Liver (tissue), 9 donors: Measurements from ENCODE around the gene ECM1. TPM values are rescaled to one million over a fixed set of nuclear protein-coding genes. Genes with fewer than 3 reads are reported as not detected.

ENCODE experiments used
- DNase-seq: peaks from one replicate; pipeline ENCODE4 v3.0.0-alpha.2; 2017; ENCODE audit warnings: low spot score
- H3K27ac ChIP-seq, 2 donors: one replicate each; pipeline ENCODE4 v1.7.0; 2013; ENCODE audit warnings: inconsistent platforms in 2 of 2, low read length in 2 of 2, control low read depth in 1 of 2, low read depth in 1 of 2, mild to moderate bottlenecking in 1 of 2
- H3K27me3 ChIP-seq, 4 donors: one replicate each; pipeline versions ENCODE4 v1.6.1 to v1.7.0; 2013; ENCODE audit warnings: low read length in 3 of 4, inconsistent platforms in 1 of 4, mild to moderate bottlenecking in 1 of 4, moderate library complexity in 1 of 4; ENCODE audit not compliant: control insufficient read depth in 4 of 4, insufficient read depth in 4 of 4
- H3K36me3 ChIP-seq, 4 donors: one replicate each; pipeline versions ENCODE4 v1.6.1 to v1.7.0; 2013; ENCODE audit warnings: low read length in 3 of 4, mild to moderate bottlenecking in 3 of 4, low read depth in 1 of 4, moderate library complexity in 1 of 4; ENCODE audit not compliant: control insufficient read depth in 4 of 4, insufficient read depth in 3 of 4
- H3K4me1 ChIP-seq, 4 donors: one replicate each; pipeline versions ENCODE4 v1.6.1 to v1.7.0; 2013; ENCODE audit warnings: low read length in 3 of 4, mild to moderate bottlenecking in 3 of 4, moderate library complexity in 1 of 4; ENCODE audit not compliant: control insufficient read depth in 4 of 4, insufficient read depth in 4 of 4
- H3K4me3 ChIP-seq, 3 donors: one replicate each; pipeline versions ENCODE4 v1.6.1 to v1.7.0; 2013; ENCODE audit warnings: low read length in 3 of 3, control low read depth in 1 of 3, low read depth in 1 of 3, mild to moderate bottlenecking in 1 of 3
- H3K9ac ChIP-seq, 2 donors: one replicate each; pipeline ENCODE4 v1.7.0; 2013; ENCODE audit warnings: low read length in 2 of 2, mild to moderate bottlenecking in 2 of 2, moderate library complexity in 2 of 2, control low read depth in 1 of 2, low read depth in 1 of 2
- H3K9me3 ChIP-seq, 4 donors: one replicate each; pipeline versions ENCODE4 v1.6.1 to v1.7.0; 2013; ENCODE audit warnings: low read length in 3 of 4; ENCODE audit not compliant: control insufficient read depth in 4 of 4
- ATF3 ChIP-seq: IDR thresholded peaks from 2 replicates; pipeline ENCODE4 v1.6.1; 2016; ENCODE audit warnings: antibody characterized with exemption
- CTCF ChIP-seq: fragments of 150-350 bp; IDR thresholded peaks from 2 replicates; pipeline ENCODE4 v1.5.1; 2017; ENCODE audit warnings: improper control_type of control experiment, low read depth, low read length; ENCODE audit not compliant: missing input control
- EGR1 ChIP-seq, 2 donors: IDR thresholded peaks; 2 replicates each; pipeline ENCODE4 v1.6.1; 2016 to 2018; ENCODE audit warnings: antibody characterized with exemption in 2 of 2, low read depth in 2 of 2
- FOXA1 ChIP-seq: IDR thresholded peaks from 2 replicates; pipeline ENCODE4 v1.6.1; 2016; ENCODE audit warnings: antibody characterized with exemption
- FOXA2 ChIP-seq: IDR thresholded peaks from 2 replicates; pipeline ENCODE4 v1.6.1; 2016; ENCODE audit warnings: antibody characterized with exemption
- GABPA ChIP-seq, 2 donors: IDR thresholded peaks in 1 of 2; conservative IDR thresholded peaks in 1 of 2; 2 replicates each; pipeline ENCODE4 v1.6.1; 2016; ENCODE audit warnings: antibody characterized with exemption in 2 of 2, mild to moderate bottlenecking in 1 of 2, moderate library complexity in 1 of 2
- HNF4A ChIP-seq, 2 donors: conservative IDR thresholded peaks; 2 replicates each; pipeline ENCODE4 v1.6.1; 2016; ENCODE audit warnings: antibody characterized with exemption in 2 of 2, mild to moderate bottlenecking in 2 of 2
- HNF4G ChIP-seq: IDR thresholded peaks from 2 replicates; pipeline ENCODE4 v1.6.1; 2016; ENCODE audit warnings: antibody characterized with exemption
- JUND ChIP-seq, 2 donors: IDR thresholded peaks; 2 replicates each; pipeline ENCODE4 v1.6.1; 2016; ENCODE audit warnings: antibody characterized with exemption in 2 of 2
- MAX ChIP-seq: IDR thresholded peaks from 2 replicates; pipeline ENCODE4 v1.6.1; 2016; ENCODE audit warnings: antibody characterized with exemption
- NR2F2 ChIP-seq: IDR thresholded peaks from 2 replicates; pipeline ENCODE4 v1.6.1; 2016; ENCODE audit warnings: antibody characterized with exemption
- RAD21 ChIP-seq, 2 donors: IDR thresholded peaks; 2 replicates each; pipeline ENCODE4 v1.6.1; 2016; ENCODE audit warnings: antibody characterized with exemption in 2 of 2, mild to moderate bottlenecking in 2 of 2
- REST ChIP-seq: IDR thresholded peaks from 2 replicates; pipeline ENCODE4 v1.6.1; 2016; ENCODE audit warnings: antibody characterized with exemption, mild to moderate bottlenecking
- RXRA ChIP-seq, 2 donors: IDR thresholded peaks; 2 replicates each; pipeline ENCODE4 v1.6.1; 2017 to 2018; ENCODE audit warnings: antibody characterized with exemption in 2 of 2, mild to moderate bottlenecking in 1 of 2
- SP1 ChIP-seq: IDR thresholded peaks from 2 replicates; pipeline ENCODE4 v1.6.1; 2018; ENCODE audit warnings: antibody characterized with exemption, mild to moderate bottlenecking
- TAF1 ChIP-seq: conservative IDR thresholded peaks from 2 replicates; pipeline ENCODE4 v1.6.1; 2016; ENCODE audit warnings: antibody characterized with exemption, mild to moderate bottlenecking
- YY1 ChIP-seq: IDR thresholded peaks from 2 replicates; pipeline ENCODE4 v1.6.1; 2016; ENCODE audit warnings: antibody characterized with exemption, mild to moderate bottlenecking
- ZBTB33 ChIP-seq: IDR thresholded peaks from 2 replicates; pipeline ENCODE4 v1.6.1; 2016; ENCODE audit warnings: antibody characterized with exemption
- WGBS: extraction: QIAGEN DNeasy Blood & Tissue Kit; methylation state at CpG from one replicate; pipeline ENCODE4 v1.1.7; 2013; 5-methylcytosine and 5-hydroxymethylcytosine counted together
- polyA plus RNA-seq, 2 donors: library from polyadenylated mRNA; stranded (reverse) in 1 of 2; unstranded in 1 of 2; fragments of 200-250 nt in 1 of 2; fragments of >200 nt in 1 of 2; fragmentation: Nextera tagmentation in 1 of 2; extraction: Ambion mirVana in 1 of 2; gene quantifications; one replicate each; pipeline versions ENCODE4 v1.2.1 to v1.2.3, GENCODE V29; 2013 to 2015
- total RNA-seq, 2 donors: library from RNA; depleted of rRNA; stranded (reverse); fragments of >200 nt; gene quantifications; one replicate each; pipeline ENCODE4 v1.2.3, GENCODE V29; 2014
- donor health status: healthy.
- donor health status: healthy.
- donor health status: healthy.
- donor health status: healthy.
- donor health status: healthy.

ECM1 gene
- total and polyA plus RNA-seq, 4 donors, result 5.1 to 22.5 (median 12.6) TPM

GRCh38 chr1:150551784-150552127 is 43.8 kb downstream of the ECM1 start:
- WGBS, result 58% methylated on average over 1 of the region's 1 CpG
- peaks cover 14 to 40% (median 26%) of the 10 kb centered on the region in 4 donors for H3K4me1 ChIP-seq
- no peak for DNase-seq
- peak overlapping the region; percentile 80 for H3K27ac ChIP-seq
- no peaks in the 10 kb centered on the region for H3K9me3 ChIP-seq
- H3K27me3 ChIP-seq, result no peaks in the 10 kb centered on the region
- no peak overlapping the region for H3K4me3 ChIP-seq
- TF ChIP-seq FOXA1 (no peak), RXRA (IDR thresholded peaks at IDR 0.05) (no peak), REST (no peak), TAF1 (no peak)
- H3K36me3 ChIP-seq, result peaks cover 0 to 11% (median 4%) of the 10 kb centered on the region in 4 donors
- no peak overlapping the region for H3K9ac ChIP-seq

GRCh38 chr1:150552128-150552910 is 44.4 kb downstream of the ECM1 start:
- peak overlapping the region in 1 of 2 donors; percentile 30 for H3K9ac ChIP-seq
- no peaks in the 10 kb centered on the region for H3K9me3 ChIP-seq
- DNase-seq, result peak; percentile 71
- peaks cover 0 to 11% (median 4%) of the 10 kb centered on the region in 4 donors for H3K36me3 ChIP-seq
- peaks cover 14 to 40% (median 26%) of the 10 kb centered on the region in 4 donors for H3K4me1 ChIP-seq
- H3K27me3 ChIP-seq, result no peaks in the 10 kb centered on the region
- no peak overlapping the region for H3K4me3 ChIP-seq
- peak overlapping the region; percentile 80 for H3K27ac ChIP-seq
- 35% methylated on average over 13 of the region's 13 CpGs for WGBS
- TF ChIP-seq HNF4A (conservative IDR thresholded peaks at IDR 0.05), result peak; percentile 71 to 73
- TF ChIP-seq YY1, result peak; percentile 24
- TF ChIP-seq ZBTB33, result no peak
- TF ChIP-seq FOXA2, result no peak
- TF ChIP-seq JUND (IDR thresholded peaks at IDR 0.05), result peak in 1 of 2 donors; percentile 40
- peak in 1 of 2 donors; percentile 63 for TF ChIP-seq EGR1 (IDR thresholded peaks at IDR 0.05; ENCODE audit: low read depth in 2 of 2)
- no peak for TF ChIP-seq TAF1
- no peak for TF ChIP-seq FOXA1
- TF ChIP-seq HNF4G, result no peak
- TF ChIP-seq SP1, result peak; percentile 79
- peak; percentile 34 for TF ChIP-seq REST
- no peak for TF ChIP-seq CTCF
- TF ChIP-seq RXRA (IDR thresholded peaks at IDR 0.05), result peak; percentile 53 to 64
- peak; percentile 58 for TF ChIP-seq ATF3
- TF ChIP-seq NR2F2, result no peak
- TF ChIP-seq MAX, result no peak
- peak in 1 of 2 donors; percentile 62 for TF ChIP-seq RAD21 (IDR thresholded peaks at IDR 0.05)
- peak in 1 of 2 donors; percentile 45 for TF ChIP-seq GABPA (IDR thresholded peaks at IDR 0.05 in 1 of 2, conservative IDR thresholded peaks at IDR 0.05 in 1 of 2)
